GM23338 (cell line): ENCODE measurements around the gene SEC16B. TPM values are rescaled to one million over a fixed set of nuclear protein-coding genes. Genes with fewer than 3 reads are reported as not detected.
A peak's percentile ranks its signal among the peaks of the same experiment; 100 is the strongest.

Experiments
- ATAC-seq: fragments of 200-7000 bp; cut with Tn5 transposase; 3 replicates; pipeline ENCODE4 v1.9.1; 2020
- DNase-seq: peaks from one replicate; pipeline ENCODE4 v3.0.0-alpha.2; 2015; ENCODE audit warnings: low spot score
- H2AFZ ChIP-seq: fragments of 200-600 bp; sonication (generic); 2 replicates; pipeline ENCODE4 v1.8.0; 2016; ENCODE audit warnings: antibody characterized with exemption, mild to moderate bottlenecking, moderate library complexity
- H3F3A ChIP-seq: fragments of 200-600 bp; sonication (generic); replicated peaks from 2 replicates; pipeline ENCODE4 v1.8.0; 2017; ENCODE audit warnings: antibody characterized with exemption, mixed run types, low read depth
- H3K27ac ChIP-seq: fragments of 200-600 bp; sonication (generic); 2 replicates; pipeline ENCODE4 v1.6.1; 2016; ENCODE audit warnings: low read depth
- H3K27me3 ChIP-seq: fragments of 200-600 bp; sonication (generic); 2 replicates; pipeline ENCODE4 v1.8.0; 2016; ENCODE audit warnings: mild to moderate bottlenecking, mixed run types, moderate library complexity; ENCODE audit not compliant: insufficient read depth
- H3K36me3 ChIP-seq: fragments of 200-600 bp; sonication (generic); 2 replicates; pipeline ENCODE4 v1.8.0; 2016; ENCODE audit warnings: mild to moderate bottlenecking; ENCODE audit not compliant: insufficient read depth
- H3K4me1 ChIP-seq: fragments of 200-600 bp; sonication (generic); 2 replicates; pipeline ENCODE4 v1.8.0; 2016; ENCODE audit warnings: mild to moderate bottlenecking, moderate library complexity; ENCODE audit not compliant: insufficient read depth
- H3K4me2 ChIP-seq: fragments of 200-600 bp; sonication (generic); 2 replicates; pipeline ENCODE4 v1.7.1; 2017; ENCODE audit warnings: mixed run types
- H3K4me3 ChIP-seq: fragments of 200-600 bp; sonication (generic); 2 replicates; pipeline ENCODE4 v1.6.1; 2016; ENCODE audit warnings: mixed run types
- H3K79me2 ChIP-seq: fragments of 200-600 bp; sonication (generic); replicated peaks from 2 replicates; pipeline ENCODE4 v1.8.0; 2017; ENCODE audit warnings: mild to moderate bottlenecking; ENCODE audit not compliant: insufficient read depth
- H3K9me2 ChIP-seq: fragments of 200-600 bp; sonication (generic); 2 replicates; pipeline ENCODE4 v1.8.0; 2017; ENCODE audit not compliant: insufficient read depth
- H4K20me1 ChIP-seq: fragments of 200-600 bp; sonication (generic); replicated peaks from 2 replicates; pipeline ENCODE4 v1.8.0; 2017; ENCODE audit warnings: mild to moderate bottlenecking; ENCODE audit not compliant: insufficient read depth
- H3K27ac Mint-ChIP-seq: 2 replicates; pipeline ENCODE4 v1.8.0; 2020; ENCODE audit warnings: inconsistent platforms, mild to moderate bottlenecking, moderate library complexity, mixed read lengths
- H3K27me3 Mint-ChIP-seq: 3 replicates; pipeline ENCODE4 v1.8.0; 2022; ENCODE audit warnings: low read depth, mild to moderate bottlenecking, moderate library complexity, mixed read lengths, inconsistent platforms; ENCODE audit not compliant: insufficient read depth, poor library complexity
- H3K36me3 Mint-ChIP-seq: 3 replicates; pipeline ENCODE4 v1.8.0; 2021; ENCODE audit warnings: low read depth, mild to moderate bottlenecking, inconsistent platforms, moderate library complexity, mixed read lengths
- H3K4me1 Mint-ChIP-seq: 3 replicates; pipeline ENCODE4 v1.8.0; 2020; ENCODE audit warnings: mild to moderate bottlenecking, inconsistent platforms, mixed read lengths
- H3K4me3 Mint-ChIP-seq: 3 replicates; pipeline ENCODE4 v1.8.0; 2021; ENCODE audit warnings: moderate library complexity, mild to moderate bottlenecking, inconsistent platforms, mixed read lengths
- H3K9me3 Mint-ChIP-seq: 3 replicates; pipeline ENCODE4 v1.8.0; 2020; ENCODE audit warnings: moderate library complexity, mild to moderate bottlenecking, inconsistent platforms, mixed read lengths
- CREB1 ChIP-seq: fragments of 250-450 bp; sonication (Bioruptor Pico); IDR thresholded peaks from 2 replicates; pipeline ENCODE4 v1.5.0; 2020; ENCODE audit warnings: low read depth, mild to moderate bottlenecking, moderate library complexity
- CTCF ChIP-seq, 2 experiments: fragments of 200-600 bp in 1 of 2; sonication (generic) in 1 of 2; conservative IDR thresholded peaks; 2 replicates each; pipeline versions ENCODE4 v1.5.1 to v1.6.1; 2016 to 2017; ENCODE audit warnings: antibody characterized with exemption in 2 of 2, low read depth in 2 of 2, mild to moderate bottlenecking in 2 of 2, moderate library complexity in 1 of 2
- EZH2 ChIP-seq: fragments of 200-600 bp; sonication (generic); IDR thresholded peaks from one replicate; pipeline ENCODE4 v1.8.0; 2017; ENCODE audit warnings: antibody characterized with exemption, mild to moderate bottlenecking, low read depth; ENCODE audit not compliant: unreplicated experiment
- EZH2phosphoT487 ChIP-seq: fragments of 200-600 bp; sonication (generic); IDR thresholded peaks from one replicate; pipeline ENCODE4 v1.8.1; 2018; ENCODE audit warnings: antibody characterized with exemption; ENCODE audit not compliant: unreplicated experiment
- JUNB ChIP-seq: IDR thresholded peaks from one replicate; pipeline ENCODE4 v1.6.1; 2016; ENCODE audit warnings: antibody characterized with exemption; ENCODE audit not compliant: unreplicated experiment
- NANOG ChIP-seq: IDR thresholded peaks from 2 replicates; pipeline ENCODE4 v1.6.1; 2016; ENCODE audit warnings: antibody characterized with exemption, borderline replicate concordance
- POLR2AphosphoS5 ChIP-seq: IDR thresholded peaks from 2 replicates; pipeline ENCODE4 v1.6.1; 2016; ENCODE audit warnings: antibody characterized with exemption, low read depth
- STAT1 ChIP-seq: IDR thresholded peaks from one replicate; pipeline ENCODE4 v1.6.1; 2016; ENCODE audit warnings: antibody characterized with exemption; ENCODE audit not compliant: unreplicated experiment
- ZNF114 ChIP-seq: fragments of 250-450 bp; sonication (Bioruptor Pico); IDR thresholded peaks from 2 replicates; pipeline ENCODE4 v1.5.0; 2020; ENCODE audit warnings: mild to moderate bottlenecking, moderate library complexity
- ZNF331 ChIP-seq: fragments of 250-450 bp; sonication (Bioruptor Pico); IDR thresholded peaks from 2 replicates; pipeline ENCODE4 v1.5.0; 2020; ENCODE audit warnings: low read depth, mild to moderate bottlenecking, moderate library complexity
- ZNF462 ChIP-seq: fragments of 250-450 bp; sonication (Bioruptor Pico); IDR thresholded peaks from 2 replicates; pipeline ENCODE4 v1.5.0; 2020; ENCODE audit warnings: mild to moderate bottlenecking, moderate library complexity
- long read RNA-seq: library from polyadenylated mRNA; unstranded; transcript quantifications from one replicate; pipeline ENCODE4 v2.0.0, GENCODE V29; 2020; ENCODE audit not compliant: unreplicated experiment
- polyA plus RNA-seq: library from polyadenylated mRNA; unstranded; fragments of >200 nt; fragmentation: Nextera tagmentation; extraction: Ambion mirVana; gene quantifications from 2 replicates; pipeline ENCODE4 v1.2.1, GENCODE V29; 2016
- total RNA-seq: library from RNA; depleted of rRNA; stranded (reverse); fragments of >200 nt; shearing (Covaris generic); gene quantifications from 2 replicates; pipeline ENCODE4 v1.2.3, GENCODE V29; 2014; rRNA removed
- TF ChIP-seq, protein P1 (sequence below): IDR thresholded peaks from 2 replicates; pipeline ENCODE4 v1.6.1; 2016; ENCODE audit warnings: antibody characterized with exemption
- TF ChIP-seq, protein P2 (sequence below): IDR thresholded peaks from one replicate; pipeline ENCODE4 v1.6.1; 2018; ENCODE audit warnings: antibody characterized with exemption; ENCODE audit not compliant: unreplicated experiment

Gene SEC16B
- total RNA-seq = 0.70 and 1.2 TPM in 2 replicates
- 0.29 and 0.75 TPM in 2 replicates for polyA plus RNA-seq
- long read RNA-seq, partial matches to known transcripts = 0 of 1 reads
- long read RNA-seq, other reads (novel, unspliced or antisense) = 1 of 1 reads

- H3K36me3 Mint-ChIP-seq = no peaks in the 10 kb centered on the region
- no peak within 1 kb of the TSS for H3K27ac Mint-ChIP-seq
Observed at GRCh38 chr1:177969825-177970371, at the start of gene SEC16B. TSS of gene SEC16B (minus strand) at chr1:177970058. CDS start at chr1:177967981, 2,077 bp downstream.

More at GRCh38 chr1:177969825-177970371, at the start of gene SEC16B:
- no peaks in the 10 kb centered on the region for H4K20me1 ChIP-seq
- Mint-ChIP-seq H3K9me3 (no peaks in the 10 kb centered on the region; the same call in 2 of the 3 replicates), H3K4me1 (no peaks in the 10 kb centered on the region; the same call in 2 of the 3 replicates), H3K27me3 (no peaks in the 10 kb centered on the region), H3K4me3 (no peak within 1 kb of the TSS)
- no peaks in the 10 kb centered on the region for H3K36me3 ChIP-seq
- no peaks in the 10 kb centered on the region for H3K27me3 ChIP-seq
- no peak within 1 kb of the TSS for H3K4me2 ChIP-seq
- peak; percentile 11 for DNase-seq
- TF ChIP-seq CTCF (conservative IDR thresholded peaks at IDR 0.05; ENCODE audit: low read depth in 2 of 2) = no peak
- TF ChIP-seq EZH2 = no peak
- TF ChIP-seq STAT1 = no peak
- TF ChIP-seq, protein P1, sequence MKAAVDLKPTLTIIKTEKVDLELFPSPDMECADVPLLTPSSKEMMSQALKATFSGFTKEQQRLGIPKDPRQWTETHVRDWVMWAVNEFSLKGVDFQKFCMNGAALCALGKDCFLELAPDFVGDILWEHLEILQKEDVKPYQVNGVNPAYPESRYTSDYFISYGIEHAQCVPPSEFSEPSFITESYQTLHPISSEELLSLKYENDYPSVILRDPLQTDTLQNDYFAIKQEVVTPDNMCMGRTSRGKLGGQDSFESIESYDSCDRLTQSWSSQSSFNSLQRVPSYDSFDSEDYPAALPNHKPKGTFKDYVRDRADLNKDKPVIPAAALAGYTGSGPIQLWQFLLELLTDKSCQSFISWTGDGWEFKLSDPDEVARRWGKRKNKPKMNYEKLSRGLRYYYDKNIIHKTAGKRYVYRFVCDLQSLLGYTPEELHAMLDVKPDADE = no peak
- TF ChIP-seq EZH2phosphoT487 = no peak
- TF ChIP-seq POLR2AphosphoS5 = no peak
- TF ChIP-seq JUNB = no peak
- TF ChIP-seq ZNF114 (CRISPR knock-in tag) = no peak
- TF ChIP-seq, protein P2, sequence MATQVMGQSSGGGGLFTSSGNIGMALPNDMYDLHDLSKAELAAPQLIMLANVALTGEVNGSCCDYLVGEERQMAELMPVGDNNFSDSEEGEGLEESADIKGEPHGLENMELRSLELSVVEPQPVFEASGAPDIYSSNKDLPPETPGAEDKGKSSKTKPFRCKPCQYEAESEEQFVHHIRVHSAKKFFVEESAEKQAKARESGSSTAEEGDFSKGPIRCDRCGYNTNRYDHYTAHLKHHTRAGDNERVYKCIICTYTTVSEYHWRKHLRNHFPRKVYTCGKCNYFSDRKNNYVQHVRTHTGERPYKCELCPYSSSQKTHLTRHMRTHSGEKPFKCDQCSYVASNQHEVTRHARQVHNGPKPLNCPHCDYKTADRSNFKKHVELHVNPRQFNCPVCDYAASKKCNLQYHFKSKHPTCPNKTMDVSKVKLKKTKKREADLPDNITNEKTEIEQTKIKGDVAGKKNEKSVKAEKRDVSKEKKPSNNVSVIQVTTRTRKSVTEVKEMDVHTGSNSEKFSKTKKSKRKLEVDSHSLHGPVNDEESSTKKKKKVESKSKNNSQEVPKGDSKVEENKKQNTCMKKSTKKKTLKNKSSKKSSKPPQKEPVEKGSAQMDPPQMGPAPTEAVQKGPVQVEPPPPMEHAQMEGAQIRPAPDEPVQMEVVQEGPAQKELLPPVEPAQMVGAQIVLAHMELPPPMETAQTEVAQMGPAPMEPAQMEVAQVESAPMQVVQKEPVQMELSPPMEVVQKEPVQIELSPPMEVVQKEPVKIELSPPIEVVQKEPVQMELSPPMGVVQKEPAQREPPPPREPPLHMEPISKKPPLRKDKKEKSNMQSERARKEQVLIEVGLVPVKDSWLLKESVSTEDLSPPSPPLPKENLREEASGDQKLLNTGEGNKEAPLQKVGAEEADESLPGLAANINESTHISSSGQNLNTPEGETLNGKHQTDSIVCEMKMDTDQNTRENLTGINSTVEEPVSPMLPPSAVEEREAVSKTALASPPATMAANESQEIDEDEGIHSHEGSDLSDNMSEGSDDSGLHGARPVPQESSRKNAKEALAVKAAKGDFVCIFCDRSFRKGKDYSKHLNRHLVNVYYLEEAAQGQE = no peak
- TF ChIP-seq ZNF462 (CRISPR knock-in tag) = no peak
- no peak for TF ChIP-seq CREB1 (CRISPR knock-in tag)
- no peak for TF ChIP-seq NANOG
- no peak for TF ChIP-seq ZNF331 (CRISPR knock-in tag)
- no peak within 1 kb of the TSS for H3K4me3 ChIP-seq
- H3F3A ChIP-seq = no peaks in the 10 kb centered on the region
- no peak within 1 kb of the TSS for H3K27ac ChIP-seq
- no peak for ATAC-seq
- H3K4me1 ChIP-seq = no peaks in the 10 kb centered on the region
- no peak within 1 kb of the TSS for H2AFZ ChIP-seq
- H3K9me2 ChIP-seq = peaks cover 26% of the 10 kb centered on the region
- H3K79me2 ChIP-seq = no peaks in the 10 kb centered on the region
